Activated naive CD8-positive, alpha-beta T cell treated with anti-CD3 and anti-CD28 coated beads, Interleukin-2, amount 10 ng/mL, durations not matched to agents 7 days and 5 days (primary cell): ENCODE measurements around the gene RERE. TPM values are rescaled to one million over a fixed set of nuclear protein-coding genes. Genes with fewer than 3 reads are reported as not detected.
"Not testable (repeated sequence)": the region's sequence is repeated elsewhere in the genome, so short reads cannot be mapped to it uniquely, and the experiment has no call there.

Experiments
- ATAC-seq: fragments of 150-1000 bp; cut with Tn5 transposase; one replicate; pipeline ENCODE4 v1.10.0; 2021; ENCODE audit warnings: low read depth, moderate library complexity
- POLR2A ChIA-PET: fragments of 350-600 bp; sonication (Branson Sonifier 250); formaldehyde crosslinking; loops from one replicate; lab custom pipeline; 2021; ENCODE audit warnings: antibody characterized with exemption; lab: Charles Lee
- DNase-seq: peaks from one replicate; pipeline ENCODE4 v3.0.0; 2021
- H3K27ac Mint-ChIP-seq: one replicate; pipeline ENCODE4 v1.8.0; 2022; ENCODE audit warnings: mild to moderate bottlenecking, mixed read lengths
- H3K27me3 Mint-ChIP-seq: one replicate; pipeline ENCODE4 v1.8.0; 2022; ENCODE audit warnings: mild to moderate bottlenecking, moderate library complexity, mixed read lengths
- H3K36me3 Mint-ChIP-seq: one replicate; pipeline ENCODE4 v1.8.0; 2021; ENCODE audit warnings: mild to moderate bottlenecking, mixed read lengths
- H3K4me1 Mint-ChIP-seq: one replicate; pipeline ENCODE4 v1.8.0; 2021; ENCODE audit warnings: mixed read lengths
- H3K4me3 Mint-ChIP-seq: one replicate; pipeline ENCODE4 v1.8.0; 2022; ENCODE audit warnings: mild to moderate bottlenecking, moderate library complexity, mixed read lengths
- H3K9me3 Mint-ChIP-seq: one replicate; pipeline ENCODE4 v1.8.0; 2021; ENCODE audit warnings: mixed read lengths
- total RNA-seq, 2 experiments: library from RNA; stranded (reverse); gene quantifications; one replicate each; pipeline ENCODE4 v1.2.3, GENCODE V29; 2021

The RERE gene
- total RNA-seq, 2 experiments from 2014 or later = 64.4 to 68.7 TPM

DNA sequence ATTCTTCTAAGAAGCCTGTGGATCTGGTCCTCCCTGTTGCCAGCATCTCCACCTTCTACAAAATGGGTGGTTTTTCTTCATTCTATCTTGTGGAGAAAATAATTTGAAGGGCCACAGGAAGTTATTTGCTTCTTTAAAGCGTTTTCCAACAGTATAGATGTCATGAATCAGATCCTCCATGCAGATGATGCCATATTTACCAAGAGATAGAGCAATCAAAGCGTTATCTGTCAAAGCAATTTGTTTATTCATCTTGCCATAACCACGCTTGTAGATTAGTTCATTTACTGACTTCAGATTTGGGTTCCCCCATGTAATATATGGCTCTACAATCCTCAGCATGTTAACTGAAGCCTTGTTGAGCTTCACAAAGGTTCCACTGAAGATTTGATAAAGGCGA is 31.2 kb downstream of the RERE start:
- DNase-seq, H3K27me3 Mint-ChIP-seq, POLR2A ChIA-PET, H3K4me1 Mint-ChIP-seq, H3K27ac Mint-ChIP-seq, H3K36me3 Mint-ChIP-seq, H3K9me3 Mint-ChIP-seq, H3K4me3 Mint-ChIP-seq, ATAC-seq: not testable (repeated sequence)

DNA sequence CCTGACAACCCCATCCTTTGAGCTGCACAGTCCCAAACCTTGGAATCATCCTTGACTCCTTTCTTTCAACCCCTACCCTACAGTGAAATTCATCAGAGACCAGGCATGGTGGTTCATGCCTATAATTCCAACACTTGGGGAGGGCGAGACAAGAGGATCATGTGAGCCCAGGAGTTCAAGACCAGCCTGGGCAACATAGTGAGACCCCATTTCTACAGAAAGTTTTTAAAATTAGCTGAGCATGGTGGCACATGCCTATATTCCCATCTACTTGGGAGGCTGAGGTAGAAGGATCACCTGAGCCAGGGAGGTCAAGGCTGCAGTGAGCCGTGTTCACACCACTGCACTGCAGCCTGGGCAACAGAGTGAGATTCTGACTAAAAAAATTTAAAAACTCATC is 34.5 kb downstream of the RERE start:
- POLR2A ChIA-PET = no interaction called here
- Mint-ChIP-seq H3K27ac (no peak overlapping the region), H3K4me1 (peaks cover 10% of the 10 kb centered on the region), H3K27me3 (no peaks in the 10 kb centered on the region), H3K9me3 (no peaks in the 10 kb centered on the region), H3K4me3 (no peak overlapping the region), H3K36me3 (no peaks in the 10 kb centered on the region)
- DNase-seq = no peak
- ATAC-seq = no peak

DNA sequence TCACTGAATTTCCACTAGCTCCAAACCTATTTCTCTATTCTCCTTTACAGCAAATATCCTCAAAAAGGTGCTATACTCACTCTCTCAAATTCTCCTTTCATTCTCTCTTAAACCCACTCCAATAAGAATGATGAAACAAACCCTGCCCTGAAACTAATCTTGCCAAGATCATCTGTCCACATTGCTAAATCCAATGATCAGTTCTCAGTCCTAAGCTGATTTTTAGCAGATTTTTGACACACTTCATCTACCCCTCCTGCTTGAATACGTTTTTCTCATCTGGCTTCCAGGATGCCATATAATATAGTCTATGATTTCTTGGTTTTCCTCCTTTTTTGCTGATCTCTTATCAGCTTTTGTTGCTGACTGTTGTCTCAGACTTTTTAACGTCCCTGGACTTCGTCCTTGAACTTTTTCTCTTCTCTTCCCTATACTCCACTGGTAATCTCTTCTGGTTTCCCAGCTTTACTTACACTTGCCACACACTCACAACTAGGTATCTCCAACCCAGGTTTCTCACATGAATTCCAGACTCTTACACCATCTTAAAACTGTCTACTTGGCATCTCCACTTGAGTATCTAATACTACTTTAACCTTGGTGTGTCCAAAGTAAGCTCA is 35.3 kb downstream of the RERE start:
- Mint-ChIP-seq H3K27ac (no peak overlapping the region), H3K4me1 (peaks cover 10% of the 10 kb centered on the region)
- no peak for ATAC-seq

DNA sequence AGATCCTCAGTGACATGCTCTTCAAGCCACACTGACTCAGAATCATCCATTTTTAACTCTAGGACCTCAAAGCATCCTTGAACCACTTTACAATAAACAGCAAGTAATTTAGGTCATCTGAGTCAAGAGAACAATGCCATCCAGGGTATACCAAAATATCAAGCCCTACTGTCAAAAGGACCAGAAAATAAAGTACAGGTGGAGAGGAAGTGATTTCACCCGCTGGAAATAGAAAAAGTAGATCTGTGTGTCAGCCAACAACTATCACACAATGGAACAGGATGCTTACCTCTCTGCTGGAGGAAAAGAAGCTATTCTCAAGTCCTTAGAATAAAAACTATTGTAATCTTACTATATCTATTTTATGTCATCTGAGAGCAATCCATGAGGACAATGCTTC is 37.0 kb downstream of the RERE start:
- POLR2A ChIA-PET = interaction anchor here (0.6 kb wide), 1 partner anchor 126 kb away, joined by 3 read pairs; no protein-coding TSS in a partner anchor
- H3K27ac Mint-ChIP-seq = no peak overlapping the region
- H3K36me3 Mint-ChIP-seq = no peaks in the 10 kb centered on the region
- no peak for ATAC-seq
- peaks cover 10% of the 10 kb centered on the region for H3K4me1 Mint-ChIP-seq
- H3K9me3 Mint-ChIP-seq = no peaks in the 10 kb centered on the region
- no peak overlapping the region for H3K4me3 Mint-ChIP-seq
- H3K27me3 Mint-ChIP-seq = no peaks in the 10 kb centered on the region
- DNase-seq = no peak

More for the DNA sequence above, 35.3 kb downstream of the RERE start:
- DNase-seq = no peak
- Mint-ChIP-seq H3K36me3 (no peaks in the 10 kb centered on the region), H3K27me3 (no peaks in the 10 kb centered on the region), H3K9me3 (no peaks in the 10 kb centered on the region), H3K4me3 (no peak overlapping the region)
- POLR2A ChIA-PET = no interaction called here

DNA sequence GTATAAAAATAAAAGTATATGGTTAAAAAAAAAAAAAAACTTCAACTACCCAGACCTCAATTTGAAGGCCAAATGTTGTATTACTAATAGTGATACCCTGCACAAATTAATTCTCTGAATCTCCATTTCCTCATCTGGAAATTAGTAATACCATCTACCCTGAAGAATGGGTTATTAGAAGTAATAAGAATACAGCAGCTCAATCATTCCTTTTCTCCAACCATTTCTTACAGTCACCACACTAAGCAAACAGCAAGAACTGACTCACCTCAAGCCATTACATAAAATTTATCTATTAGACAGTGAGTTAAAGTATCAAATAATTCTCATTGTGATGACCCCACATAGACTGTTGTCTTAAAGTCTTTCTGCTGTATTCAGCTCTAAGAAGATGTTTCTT is 39.6 kb downstream of the RERE start:
- Mint-ChIP-seq H3K36me3 (no peaks in the 10 kb centered on the region), H3K4me1 (peaks cover 10% of the 10 kb centered on the region), H3K27me3 (no peaks in the 10 kb centered on the region), H3K9me3 (peaks cover 2% of the 10 kb centered on the region), H3K27ac (no peak overlapping the region), H3K4me3 (no peak overlapping the region)
- no peak for DNase-seq
- ATAC-seq = no peak
- POLR2A ChIA-PET = no interaction called here

DNA sequence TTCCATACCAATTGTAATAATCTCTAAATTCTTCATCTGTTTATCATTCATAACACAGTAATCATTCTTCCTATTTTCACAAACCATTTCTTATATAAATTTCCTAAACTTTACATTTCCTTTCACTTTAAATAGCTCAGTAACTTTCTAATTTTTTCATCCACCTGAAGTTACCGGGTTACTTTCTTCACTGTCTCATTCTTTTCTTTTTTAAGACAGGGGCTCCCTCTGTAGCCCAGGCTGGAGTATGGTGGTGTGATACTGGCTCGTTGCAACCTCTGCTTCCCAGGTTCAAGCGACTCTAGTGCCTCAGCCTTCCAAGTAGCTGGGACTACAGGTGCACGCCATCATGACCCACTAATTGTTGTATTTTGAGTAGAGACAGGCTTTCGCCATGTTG is 41.3 kb downstream of the RERE start:
- DNase-seq (no peak), ATAC-seq (no peak)
- POLR2A ChIA-PET = no interaction called here
- Mint-ChIP-seq H3K4me3 (no peak overlapping the region), H3K9me3 (peaks cover 2% of the 10 kb centered on the region), H3K27me3 (no peaks in the 10 kb centered on the region), H3K36me3 (no peaks in the 10 kb centered on the region), H3K4me1 (peaks cover 8% of the 10 kb centered on the region), H3K27ac (no peak overlapping the region)

DNA sequence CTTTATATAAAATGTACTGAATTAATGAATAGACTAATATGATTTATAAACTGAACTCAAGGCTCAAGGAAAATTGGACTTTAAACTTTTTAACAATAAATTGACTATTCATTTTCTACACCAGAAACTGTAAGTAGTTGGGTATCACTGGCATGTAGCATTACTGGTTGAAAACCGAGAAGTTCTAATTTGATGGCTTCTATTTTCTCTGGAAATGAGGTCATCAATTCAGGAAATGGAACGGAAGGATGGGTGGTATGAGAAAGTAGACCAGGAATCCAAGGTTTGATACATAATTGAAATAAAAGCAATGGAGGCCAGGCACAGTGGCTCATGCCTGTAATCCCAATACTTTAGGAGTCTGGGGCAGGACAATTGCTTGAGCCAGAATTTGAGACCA is 50.4 kb downstream of the RERE start:
- POLR2A ChIA-PET = no interaction called here
- no peak overlapping the region for H3K27ac Mint-ChIP-seq
- ATAC-seq (no peak), DNase-seq (no peak)
- H3K4me1 Mint-ChIP-seq = peaks cover 6% of the 10 kb centered on the region
- H3K9me3 Mint-ChIP-seq = no peaks in the 10 kb centered on the region
- H3K4me3 Mint-ChIP-seq = no peak overlapping the region
- H3K36me3 Mint-ChIP-seq = peaks cover 4% of the 10 kb centered on the region
- H3K27me3 Mint-ChIP-seq = no peaks in the 10 kb centered on the region

DNA sequence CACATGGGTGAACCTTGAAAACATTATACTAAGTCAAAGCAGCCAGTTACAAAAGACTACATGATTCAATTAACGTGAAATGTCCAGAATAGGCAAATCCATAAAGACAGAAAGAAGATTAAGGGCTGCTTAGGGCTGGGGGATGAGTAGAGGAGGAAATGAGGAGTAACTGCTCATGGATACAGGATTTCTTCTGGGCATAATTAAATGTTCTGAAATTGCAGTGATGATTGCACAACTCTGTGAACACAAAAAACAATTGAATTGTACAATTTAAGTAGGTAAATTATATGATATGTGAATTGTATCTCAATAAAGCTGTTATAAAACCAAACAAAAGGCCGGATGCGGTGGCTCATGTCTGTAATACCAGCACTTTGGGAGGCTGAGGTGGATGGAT is 52.2 kb downstream of the RERE start:
- ATAC-seq = no peak
- Mint-ChIP-seq H3K36me3 (peaks cover 8% of the 10 kb centered on the region), H3K4me3 (no peak overlapping the region), H3K9me3 (no peaks in the 10 kb centered on the region), H3K27ac (no peak overlapping the region), H3K4me1 (peaks cover 10% of the 10 kb centered on the region), H3K27me3 (no peaks in the 10 kb centered on the region)
- POLR2A ChIA-PET = no interaction called here
- no peak for DNase-seq

DNA sequence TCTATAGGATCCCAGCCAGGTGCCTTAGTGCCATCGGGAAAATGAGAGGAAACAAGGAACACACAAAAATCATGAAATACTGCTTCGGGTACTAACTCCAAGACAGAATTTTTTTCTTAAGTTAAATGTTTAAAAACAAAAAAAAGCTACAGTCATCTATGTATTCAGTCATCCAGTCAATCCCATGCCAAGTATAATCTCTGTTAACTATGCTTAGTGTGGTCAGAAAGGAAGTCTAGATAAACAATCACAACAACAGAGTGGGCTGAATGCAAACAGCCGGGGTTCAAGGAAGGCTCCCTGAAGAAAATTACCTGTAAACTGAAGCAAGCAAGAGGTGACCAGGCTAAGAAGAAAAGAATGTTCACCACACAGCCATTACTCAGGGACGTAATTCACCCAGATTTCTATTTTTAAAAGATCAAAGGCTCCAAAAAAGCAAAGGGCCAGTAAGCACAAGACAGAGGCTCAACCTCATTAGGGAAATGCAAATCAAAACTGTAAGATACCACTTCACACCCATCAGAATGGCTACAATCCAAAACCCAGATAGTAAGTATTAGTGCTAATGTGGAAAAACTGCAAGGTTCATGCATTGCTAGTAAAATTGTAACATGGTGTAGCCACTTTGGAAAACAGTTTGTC is 53.0 kb downstream of the RERE start:
- Mint-ChIP-seq H3K4me1 (peaks cover 11% of the 10 kb centered on the region), H3K4me3 (no peak overlapping the region), H3K27me3 (no peaks in the 10 kb centered on the region), H3K9me3 (no peaks in the 10 kb centered on the region), H3K27ac (no peak overlapping the region), H3K36me3 (peaks cover 9% of the 10 kb centered on the region)
- no peak for DNase-seq
- POLR2A ChIA-PET = interaction anchor here (0.5 kb wide), 1 partner anchor 13 kb away, joined by 4 read pairs; no protein-coding TSS in a partner anchor
- ATAC-seq = no peak

DNA sequence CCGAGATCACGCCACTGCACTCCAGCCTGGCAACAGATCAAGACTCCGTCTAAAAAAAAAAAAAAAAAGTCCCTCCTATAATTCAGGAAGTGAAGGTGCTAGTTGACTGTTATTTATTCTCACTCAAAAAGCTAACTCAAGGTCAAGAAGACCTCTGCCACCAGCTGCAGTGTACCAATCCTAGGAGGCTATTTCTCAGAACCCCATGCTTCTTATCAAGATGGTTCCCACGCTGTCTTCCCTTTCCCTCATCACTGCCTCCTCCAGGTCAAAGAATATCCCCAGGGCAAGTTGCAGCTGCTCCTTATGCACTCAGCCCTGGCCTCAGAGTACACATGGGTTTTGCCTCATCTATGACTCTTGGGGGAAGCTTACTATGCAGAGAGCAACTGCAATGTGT is 53.6 kb downstream of the RERE start:
- no peaks in the 10 kb centered on the region for H3K27me3 Mint-ChIP-seq
- H3K9me3 Mint-ChIP-seq = no peaks in the 10 kb centered on the region
- no peak overlapping the region for H3K4me3 Mint-ChIP-seq
- H3K4me1 Mint-ChIP-seq = peaks cover 11% of the 10 kb centered on the region
- no peak for ATAC-seq
- POLR2A ChIA-PET = interaction anchor here (0.5 kb wide), 1 partner anchor 12 kb away, joined by 4 read pairs; no protein-coding TSS in a partner anchor
- DNase-seq = no peak
- peaks cover 9% of the 10 kb centered on the region for H3K36me3 Mint-ChIP-seq
- no peak overlapping the region for H3K27ac Mint-ChIP-seq

DNA sequence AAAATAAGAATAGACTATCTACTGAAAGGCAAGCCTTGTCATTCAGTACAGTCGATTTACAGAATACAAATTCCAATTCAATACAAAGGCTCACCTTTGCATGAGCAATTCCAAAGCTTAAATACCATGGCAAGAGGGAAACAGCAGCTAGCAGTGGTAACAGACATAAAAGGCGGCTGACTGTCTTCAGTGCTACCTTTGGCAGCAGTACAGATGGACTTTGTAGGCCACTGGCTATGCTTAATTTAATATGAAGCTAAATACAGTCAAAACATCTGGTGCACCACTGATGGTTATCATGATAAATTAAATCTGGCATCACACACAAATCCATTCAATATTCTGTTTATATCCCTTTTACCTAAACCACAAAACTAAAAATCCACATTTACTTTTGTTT is 62.4 kb downstream of the RERE start:
- Mint-ChIP-seq H3K36me3 (peaks cover 9% of the 10 kb centered on the region), H3K4me1 (peaks cover 17% of the 10 kb centered on the region), H3K9me3 (no peaks in the 10 kb centered on the region), H3K27me3 (no peaks in the 10 kb centered on the region), H3K27ac (no peak overlapping the region), H3K4me3 (no peak overlapping the region)
- ATAC-seq = no peak
- DNase-seq = no peak
- POLR2A ChIA-PET = interaction anchor here (0.6 kb wide), 1 partner anchor 59 kb away, joined by 4 read pairs; no protein-coding TSS in a partner anchor

DNA sequence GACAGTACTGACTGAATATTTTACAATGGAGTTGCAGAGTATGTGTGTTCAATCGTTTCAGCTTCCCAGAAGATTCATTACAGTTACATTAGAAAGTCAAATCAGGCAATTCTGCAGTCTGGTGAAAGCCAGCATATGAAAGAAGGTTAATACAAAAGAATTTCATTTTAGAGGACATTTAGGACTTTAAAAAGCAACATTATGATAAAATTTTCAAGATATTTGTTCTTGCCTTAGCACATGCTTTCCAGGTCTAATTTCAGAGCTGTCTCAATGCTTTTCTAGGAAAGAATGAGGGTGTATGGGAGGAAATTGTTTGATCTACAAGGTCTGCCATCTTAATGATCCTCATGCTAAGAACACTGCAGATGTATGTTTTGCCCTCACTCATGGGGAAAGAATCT is 63.2 kb downstream of the RERE start:
- Mint-ChIP-seq H3K9me3 (no peaks in the 10 kb centered on the region), H3K27me3 (no peaks in the 10 kb centered on the region), H3K4me3 (no peak overlapping the region), H3K36me3 (peaks cover 9% of the 10 kb centered on the region), H3K4me1 (peaks cover 17% of the 10 kb centered on the region), H3K27ac (no peak overlapping the region)
- no peak for DNase-seq
- no peak for ATAC-seq
- POLR2A ChIA-PET = no interaction called here

DNA sequence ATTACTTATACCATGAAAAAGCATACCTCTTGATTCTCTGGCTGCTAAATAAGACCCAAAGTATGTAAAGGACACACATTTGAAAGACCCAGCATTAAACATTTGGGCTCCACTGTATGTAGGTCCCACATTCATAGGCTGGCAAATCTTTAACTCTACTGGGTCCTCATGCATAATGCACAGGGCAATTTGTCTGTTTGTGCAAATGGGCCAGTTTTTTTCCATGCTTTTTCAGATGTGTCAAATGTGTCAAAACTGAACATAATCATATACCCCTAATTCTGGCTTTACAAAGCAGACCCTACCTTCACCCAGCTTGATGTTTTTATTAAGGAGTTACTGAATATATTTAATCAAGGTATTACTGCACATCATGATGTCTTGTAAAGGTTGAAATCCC is 63.7 kb downstream of the RERE start:
- POLR2A ChIA-PET = no interaction called here
- H3K27ac Mint-ChIP-seq = no peak overlapping the region
- no peak for DNase-seq
- no peaks in the 10 kb centered on the region for H3K27me3 Mint-ChIP-seq
- H3K36me3 Mint-ChIP-seq = peaks cover 9% of the 10 kb centered on the region
- H3K4me3 Mint-ChIP-seq = no peak overlapping the region
- no peaks in the 10 kb centered on the region for H3K9me3 Mint-ChIP-seq
- peaks cover 17% of the 10 kb centered on the region for H3K4me1 Mint-ChIP-seq
- ATAC-seq = no peak
